HEK293 (cell line): ENCODE data around the gene TSPAN2.
A peak's percentile ranks its signal among the peaks of the same experiment; 100 is the strongest.

Source experiments
- CTCF ChIA-PET: fragments of 350-600 bp; formaldehyde crosslinking; extraction: SDS; loops from one replicate; lab custom pipeline; 2021; ENCODE audit warnings: antibody characterized with exemption; lab: Yijun Ruan, JAX
- POLR2A ChIA-PET: fragments of 300-600 bp; formaldehyde crosslinking; extraction: SDS; loops from one replicate; lab custom pipeline; 2020; ENCODE audit warnings: antibody characterized with exemption, inconsistent platforms; lab: Yijun Ruan, JAX
- H3K27ac ChIP-seq: fragments of 200-500 bp; sonication (Bioruptor generic); 2 replicates; pipeline ENCODE4 v1.5.1; 2014; ENCODE audit warnings: low read depth, low read length, control low read depth, inconsistent platforms; ENCODE audit errors: extremely low read depth
- H3K36me3 ChIP-seq, 2 experiments: fragments of 200-500 bp in 1 of 2; sonication (Bioruptor generic) in 1 of 2; 1 replicate in 1 of 2; 2 replicates in 1 of 2; pipeline ENCODE4 v1.5.1; 2014 to 2017; ENCODE audit warnings: inconsistent platforms in 2 of 2, low read length in 2 of 2; ENCODE audit not compliant: control insufficient read depth in 2 of 2, insufficient read depth in 1 of 2
- H3K4me1 ChIP-seq: fragments of 200-500 bp; sonication (Bioruptor generic); 2 replicates; pipeline ENCODE4 v1.5.1; 2014; ENCODE audit warnings: mild to moderate bottlenecking, low read length, inconsistent platforms; ENCODE audit not compliant: control insufficient read depth, insufficient read depth
- H3K4me3 ChIP-seq: 2 replicates; pipeline ENCODE4 v1.5.1; 2011; ENCODE audit warnings: low read depth, mild to moderate bottlenecking, control low read depth, low read length, moderate library complexity
- H3K9me3 ChIP-seq: fragments of 200-500 bp; sonication (Bioruptor generic); 2 replicates; pipeline ENCODE4 v1.5.1; 2014; ENCODE audit warnings: low read depth, low read length, inconsistent platforms; ENCODE audit not compliant: control insufficient read depth, insufficient read depth
- EGR2 ChIP-seq: fragments of 450-650 bp; formaldehyde crosslinking; IDR thresholded peaks from 2 replicates; pipeline ENCODE4 v1.5.1; 2016; ENCODE audit warnings: low read depth, missing biosample characterization, missing genetic modification characterization
- GLIS1 ChIP-seq: fragments of 450-650 bp; formaldehyde crosslinking; IDR thresholded peaks from 2 replicates; pipeline ENCODE4 v1.5.1; 2016; ENCODE audit warnings: missing biosample characterization, missing genetic modification characterization
- INSM2 ChIP-seq: fragments of 450-650 bp; formaldehyde crosslinking; IDR thresholded peaks from 2 replicates; pipeline ENCODE4 v1.5.1; 2016; ENCODE audit warnings: missing biosample characterization, missing genetic modification characterization
- PRDM10 ChIP-seq: fragments of 450-650 bp; formaldehyde crosslinking; IDR thresholded peaks from 2 replicates; pipeline ENCODE4 v1.5.1; 2016; ENCODE audit warnings: missing biosample characterization, missing genetic modification characterization
- REST ChIP-seq: fragments of 450-650 bp; formaldehyde crosslinking; IDR thresholded peaks from 2 replicates; pipeline ENCODE4 v1.5.1; 2016; ENCODE audit warnings: missing biosample characterization, missing genetic modification characterization
- ZNF140 ChIP-seq: fragments of 450-650 bp; formaldehyde crosslinking; IDR thresholded peaks from 2 replicates; pipeline ENCODE4 v1.5.1; 2016; ENCODE audit warnings: missing biosample characterization, missing genetic modification characterization
- ZNF221 ChIP-seq: fragments of 450-650 bp; formaldehyde crosslinking; IDR thresholded peaks from 2 replicates; pipeline ENCODE4 v1.5.1; 2017; ENCODE audit warnings: missing biosample characterization, missing genetic modification characterization, borderline replicate concordance
- ZNF223 ChIP-seq: fragments of 450-650 bp; formaldehyde crosslinking; IDR thresholded peaks from 2 replicates; pipeline ENCODE4 v1.5.1; 2016; ENCODE audit warnings: missing biosample characterization, missing genetic modification characterization
- ZNF280D ChIP-seq: fragments of 450-650 bp; formaldehyde crosslinking; IDR thresholded peaks from 2 replicates; pipeline ENCODE4 v1.5.1; 2016; ENCODE audit warnings: missing biosample characterization, missing genetic modification characterization
- ZNF324 ChIP-seq: fragments of 450-650 bp; formaldehyde crosslinking; IDR thresholded peaks from 2 replicates; pipeline ENCODE4 v1.5.1; 2016; ENCODE audit warnings: missing biosample characterization, missing genetic modification characterization
- ZNF341 ChIP-seq: fragments of 450-650 bp; formaldehyde crosslinking; IDR thresholded peaks from 2 replicates; pipeline ENCODE4; 2016; ENCODE audit warnings: low read depth, missing biosample characterization, missing genetic modification characterization
- ZNF350 ChIP-seq: fragments of 450-650 bp; formaldehyde crosslinking; IDR thresholded peaks from 2 replicates; pipeline ENCODE4 v1.5.0; 2017; ENCODE audit warnings: missing biosample characterization, mild to moderate bottlenecking, missing genetic modification characterization
- ZNF510 ChIP-seq: fragments of 450-650 bp; formaldehyde crosslinking; IDR thresholded peaks from 2 replicates; pipeline ENCODE4 v1.5.1; 2018; ENCODE audit warnings: mild to moderate bottlenecking, missing genetic modification characterization, missing biosample characterization; ENCODE audit not compliant: insufficient replicate concordance
- ZNF561 ChIP-seq: fragments of 450-650 bp; IDR thresholded peaks from 2 replicates; pipeline ENCODE4 v1.5.1; 2018; ENCODE audit warnings: missing biosample characterization, missing genetic modification characterization, borderline replicate concordance
- ZNF768 ChIP-seq: fragments of 450-650 bp; formaldehyde crosslinking; IDR thresholded peaks from 2 replicates; pipeline ENCODE4 v1.5.1; 2018; ENCODE audit warnings: missing biosample characterization, mild to moderate bottlenecking, missing genetic modification characterization
- ZNF792 ChIP-seq: fragments of 450-650 bp; formaldehyde crosslinking; IDR thresholded peaks from 2 replicates; pipeline ENCODE4 v1.5.1; 2016; ENCODE audit warnings: missing biosample characterization, missing genetic modification characterization

The TSPAN2 gene

GRCh38 chr1:115060501-115060900 is 28.8 kb downstream of the TSPAN2 start:
- CTCF ChIA-PET = no interaction called here
- Histone ChIP-seq H3K9me3 (no peaks in the 10 kb centered on the region), H3K4me3 (no peak overlapping the region)
- peak; percentile 88 for TF ChIP-seq REST (tag by site-specific recombination)
- no peak for TF ChIP-seq ZNF140 (tag by site-specific recombination)
- no peak for TF ChIP-seq ZNF324 (tag by site-specific recombination)
- TF ChIP-seq ZNF341 (tag by site-specific recombination) = no peak
- TF ChIP-seq, all 188 proteins: peak for 1
- POLR2A ChIA-PET = no interaction called here
- Histone ChIP-seq H3K4me1 (no peaks in the 10 kb centered on the region), H3K27ac (no peak overlapping the region), H3K36me3 (no peaks in the 10 kb centered on the region)

- Histone ChIP-seq H3K36me3 (no peaks in the 10 kb centered on the region), H3K4me3 (no peak overlapping the region), H3K9me3 (no peaks in the 10 kb centered on the region), H3K4me1 (no peaks in the 10 kb centered on the region), H3K27ac (no peak overlapping the region)
- POLR2A ChIA-PET = no interaction called here
- CTCF ChIA-PET = interaction anchor here (1.1 to 1.7 kb wide), 2 partner anchors 9 to 79 kb away, joined by 3 to 7 read pairs; no protein-coding TSS in a partner anchor
- TF ChIP-seq ZNF350 (tag by site-specific recombination) (no peak), ZNF510 (tag by site-specific recombination) (no peak), ZNF223 (tag by site-specific recombination) (no peak), EGR2 (no peak), INSM2 (no peak), GLIS1 (tag by site-specific recombination) (no peak), ZNF792 (tag by site-specific recombination) (no peak), ZNF768 (tag by site-specific recombination) (no peak), ZNF561 (tag by site-specific recombination) (no peak), ZNF280D (tag by site-specific recombination) (no peak), PRDM10 (tag by site-specific recombination) (no peak), ZNF221 (tag by site-specific recombination) (no peak)
Measured at GRCh38 chr1:115059316-115059715, 30.0 kb downstream of the TSPAN2 start.
